Fibroblast of lung (primary cell): ENCODE data around the gene CENPH. TPM values are rescaled to one million over a fixed set of nuclear protein-coding genes. Genes with fewer than 3 reads are reported as not detected.

Experiments used
- DNase-seq, 2 donors: peaks; one replicate each; pipeline versions ENCODE4 v3.0.0 to v3.0.0-alpha.2; 2010; ENCODE audit warnings: low read depth in 2 of 2
- H2AFZ ChIP-seq: 2 replicates; pipeline ENCODE4 v1.5.1; 2012; ENCODE audit warnings: low read length, control low read depth, inconsistent platforms
- H3K27ac ChIP-seq: 2 replicates; pipeline ENCODE4 v1.5.1; 2011; ENCODE audit warnings: low read length, control low read depth; ENCODE audit not compliant: insufficient read depth
- H3K27me3 ChIP-seq: 2 replicates; pipeline ENCODE4 v1.5.1; 2011; ENCODE audit warnings: mild to moderate bottlenecking, low read length; ENCODE audit not compliant: control insufficient read depth, insufficient read depth
- H3K36me3 ChIP-seq: 2 replicates; pipeline ENCODE4 v1.5.1; 2011; ENCODE audit warnings: low read length; ENCODE audit not compliant: control insufficient read depth, insufficient read depth
- H3K4me1 ChIP-seq: 2 replicates; pipeline ENCODE4 v1.5.1; 2011; ENCODE audit warnings: low read length; ENCODE audit not compliant: control insufficient read depth, insufficient read depth; ENCODE audit errors: extremely low read depth
- H3K4me2 ChIP-seq: 2 replicates; pipeline ENCODE4 v1.5.1; 2011; ENCODE audit warnings: low read length, control low read depth; ENCODE audit not compliant: insufficient read depth; ENCODE audit errors: extremely low read depth
- H3K4me3 ChIP-seq, 4 experiments: fragments of 200-600 bp in 1 of 4; sonication (generic) in 1 of 4; replicated peaks in 1 of 4; 2 replicates each; pipeline ENCODE4 v1.5.1; 2011 to 2016; ENCODE audit warnings: low read length in 4 of 4, low read depth in 3 of 4, mild to moderate bottlenecking in 3 of 4, control low read depth in 2 of 4, inconsistent platforms in 1 of 4, mixed read lengths in 1 of 4; ENCODE audit not compliant: insufficient read depth in 1 of 4; ENCODE audit errors: control extremely low read depth in 1 of 4
- H3K79me2 ChIP-seq: 2 replicates; pipeline ENCODE4 v1.5.1; 2012; ENCODE audit warnings: mild to moderate bottlenecking, low read length, inconsistent platforms; ENCODE audit not compliant: control insufficient read depth, insufficient read depth
- H3K9ac ChIP-seq: 2 replicates; pipeline ENCODE4 v1.5.1; 2011; ENCODE audit warnings: mild to moderate bottlenecking, low read length, control low read depth; ENCODE audit not compliant: insufficient read depth
- H3K9me3 ChIP-seq: 2 replicates; pipeline ENCODE4 v1.5.1; 2012; ENCODE audit warnings: low read depth, low read length; ENCODE audit not compliant: control insufficient read depth, insufficient read depth
- H4K20me1 ChIP-seq: 2 replicates; pipeline ENCODE4 v1.5.1; 2011; ENCODE audit warnings: low read length; ENCODE audit not compliant: control insufficient read depth, insufficient read depth; ENCODE audit errors: extremely low read depth
- CTCF ChIP-seq, 2 donors: IDR thresholded peaks in 1 of 2; conservative IDR thresholded peaks in 1 of 2; 1 replicate in 1 of 2; 2 replicates in 1 of 2; pipeline ENCODE4 v1.5.1; 2011 to 2012; ENCODE audit warnings: low read length in 2 of 2, control low read depth in 1 of 2, inconsistent platforms in 1 of 2, low read depth in 1 of 2, mild to moderate bottlenecking in 1 of 2
- EZH2 ChIP-seq: IDR thresholded peaks from 2 replicates; pipeline ENCODE4 v1.5.1; 2012; ENCODE audit warnings: low read length, control low read depth, mild to moderate bottlenecking; ENCODE audit errors: missing control alignments
- polyA plus RNA-seq, 2 donors: library from polyadenylated mRNA; depleted of rRNA in 1 of 2; stranded (reverse) in 1 of 2; unstranded in 1 of 2; fragments of >200 nt; gene quantifications; 2 replicates each; pipeline ENCODE4 v1.2.1, GENCODE V29; 2011 to 2012; ENCODE audit warnings: missing spikeins in 1 of 2
- total RNA-seq: library from RNA; depleted of rRNA; stranded (reverse); fragments of >200 nt; gene quantifications from 2 replicates; pipeline ENCODE4 v1.2.1, GENCODE V29; 2014

Gene CENPH
- total and polyA plus RNA-seq, 2 donors (not counting 1 experiment from before 2014, with no cell fraction given), result 7.1 to 10.9 TPM

GRCh38 chr5:69184621-69185020 lies 4.8 kb upstream of the CENPH start:
- H3K4me2 ChIP-seq, result no peak overlapping the region
- no peaks in the 10 kb centered on the region for H3K9me3 ChIP-seq
- peaks cover 1% of the 10 kb centered on the region for H3K79me2 ChIP-seq
- no peak overlapping the region for H2AFZ ChIP-seq
- no peaks in the 10 kb centered on the region for H3K27me3 ChIP-seq
- no peak overlapping the region for H3K27ac ChIP-seq
- H4K20me1 ChIP-seq, result no peaks in the 10 kb centered on the region
- no peak overlapping the region for H3K4me3 ChIP-seq
- no peaks in the 10 kb centered on the region for H3K36me3 ChIP-seq
- no peak overlapping the region for H3K9ac ChIP-seq
- TF ChIP-seq CTCF (conservative IDR thresholded peaks at IDR 0.05 in 1 of 2, IDR thresholded peaks at IDR 0.05 in 1 of 2; ENCODE audit: low read depth in 1 of 2, low read length in 2 of 2), result no peak
- no peak for TF ChIP-seq EZH2
- no peak for DNase-seq
- no peaks in the 10 kb centered on the region for H3K4me1 ChIP-seq

GRCh38 chr5:69187342-69187741 lies 2.0 kb upstream of the CENPH start:
- TF ChIP-seq EZH2 (no peak), CTCF (conservative IDR thresholded peaks at IDR 0.05 in 1 of 2, IDR thresholded peaks at IDR 0.05 in 1 of 2; ENCODE audit: low read depth in 1 of 2, low read length in 2 of 2) (no peak)
- Histone ChIP-seq H3K36me3 (no peaks in the 10 kb centered on the region), H3K4me2 (no peak overlapping the region), H3K9me3 (no peaks in the 10 kb centered on the region), H3K79me2 (peaks cover 1% of the 10 kb centered on the region), H3K27ac (no peak overlapping the region), H3K4me1 (peaks cover 4% of the 10 kb centered on the region), H3K4me3 (no peak overlapping the region), H3K27me3 (no peaks in the 10 kb centered on the region), H2AFZ (no peak overlapping the region), H4K20me1 (no peaks in the 10 kb centered on the region), H3K9ac (no peak overlapping the region)
- DNase-seq, result no peak

GRCh38 chr5:69188811-69189161 lies 597 bp upstream of the CENPH start:
- peak overlapping the region; percentile 80 for H3K27ac ChIP-seq
- H3K79me2 ChIP-seq, result peaks cover 1% of the 10 kb centered on the region
- peak overlapping the region; percentile 62 for H3K9ac ChIP-seq
- peak overlapping the region; percentile 70 for H2AFZ ChIP-seq
- no peaks in the 10 kb centered on the region for H3K27me3 ChIP-seq
- TF ChIP-seq CTCF (conservative IDR thresholded peaks at IDR 0.05 in 1 of 2, IDR thresholded peaks at IDR 0.05 in 1 of 2; ENCODE audit: low read depth in 1 of 2, low read length in 2 of 2) (no peak), EZH2 (no peak)
- H3K36me3 ChIP-seq, result no peaks in the 10 kb centered on the region
- no peaks in the 10 kb centered on the region for H4K20me1 ChIP-seq
- peak overlapping the region; percentile 24 to 99 (median 76) for H3K4me3 ChIP-seq
- no peaks in the 10 kb centered on the region for H3K9me3 ChIP-seq
- no peak for DNase-seq
- H3K4me1 ChIP-seq, result peaks cover 4% of the 10 kb centered on the region
- peak overlapping the region; percentile 97 for H3K4me2 ChIP-seq
